ENCODE data around the gene GNAS.

DNA sequence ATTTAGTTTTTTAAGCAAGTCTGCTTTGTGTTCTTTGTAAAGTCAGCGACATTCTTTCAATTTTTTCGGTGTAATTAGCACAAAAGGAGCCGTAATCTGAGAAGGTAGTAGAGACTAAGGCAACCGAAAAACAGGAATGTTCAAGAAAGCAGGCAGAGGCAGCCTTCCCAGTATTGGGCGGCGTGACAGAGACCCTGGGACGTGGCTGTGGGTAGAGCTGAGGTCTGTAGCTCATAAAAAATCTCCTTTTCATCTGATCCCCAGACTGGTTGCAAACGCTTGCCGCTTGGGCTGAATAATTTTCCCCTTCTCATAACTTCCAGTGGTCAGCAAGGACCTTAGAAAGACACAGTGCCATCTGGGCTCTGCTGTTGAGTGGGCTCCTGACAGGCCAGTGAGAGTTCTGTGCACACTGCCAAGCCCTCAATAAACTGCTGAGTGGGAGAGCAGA is 30.8 kb downstream of the GNAS start:
- TF ChIP-seq, protein P1, sequence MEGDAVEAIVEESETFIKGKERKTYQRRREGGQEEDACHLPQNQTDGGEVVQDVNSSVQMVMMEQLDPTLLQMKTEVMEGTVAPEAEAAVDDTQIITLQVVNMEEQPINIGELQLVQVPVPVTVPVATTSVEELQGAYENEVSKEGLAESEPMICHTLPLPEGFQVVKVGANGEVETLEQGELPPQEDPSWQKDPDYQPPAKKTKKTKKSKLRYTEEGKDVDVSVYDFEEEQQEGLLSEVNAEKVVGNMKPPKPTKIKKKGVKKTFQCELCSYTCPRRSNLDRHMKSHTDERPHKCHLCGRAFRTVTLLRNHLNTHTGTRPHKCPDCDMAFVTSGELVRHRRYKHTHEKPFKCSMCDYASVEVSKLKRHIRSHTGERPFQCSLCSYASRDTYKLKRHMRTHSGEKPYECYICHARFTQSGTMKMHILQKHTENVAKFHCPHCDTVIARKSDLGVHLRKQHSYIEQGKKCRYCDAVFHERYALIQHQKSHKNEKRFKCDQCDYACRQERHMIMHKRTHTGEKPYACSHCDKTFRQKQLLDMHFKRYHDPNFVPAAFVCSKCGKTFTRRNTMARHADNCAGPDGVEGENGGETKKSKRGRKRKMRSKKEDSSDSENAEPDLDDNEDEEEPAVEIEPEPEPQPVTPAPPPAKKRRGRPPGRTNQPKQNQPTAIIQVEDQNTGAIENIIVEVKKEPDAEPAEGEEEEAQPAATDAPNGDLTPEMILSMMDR (IDR thresholded peaks at IDR 0.05): no peak
- TF ChIP-seq POLR2A (IDR thresholded peaks at IDR 0.05): no peak
